T47D (cell line): Measurements from ENCODE around the gene ITPK1.
"Not testable (repeated sequence)": the region's sequence is repeated elsewhere in the genome, so short reads cannot be mapped to it uniquely, and the experiment has no call there.

Experiments
- DNase-seq, 2 experiments: peaks; one replicate each; pipeline versions ENCODE4 v3.0.0 to v3.0.0-alpha.2; 2011 to 2012; ENCODE audit warnings: low read depth in 1 of 2, low spot score in 1 of 2
- JUND ChIP-seq: IDR thresholded peaks from 2 replicates; pipeline ENCODE4 v1.6.1; 2012; ENCODE audit warnings: low read depth
- in situ Hi-C: cut with HindIII; loops from 2 replicates; pipeline ENCODE4 v1.10.0; 2016; ENCODE audit warnings: low sequenced_read_pairs, low pct_unique_long_range_greater_than_20kb

The ITPK1 gene

GRCh38 chr14:93120517-93120916, 4.8 kb upstream of the ITPK1 start:
- DNase-seq: no peak
- in situ Hi-C loops: no loop called here
- TF ChIP-seq JUND: no peak

GRCh38 chr14:93116676-93117200, 1.0 kb upstream of the ITPK1 start:
- in situ Hi-C loops: no loop called here
- no peak for TF ChIP-seq JUND
- no peak for DNase-seq

GRCh38 chr14:93115069-93115820, 480 bp downstream of the ITPK1 start:
- in situ Hi-C loops: no loop called here
- peak; percentile 89 to 94 for DNase-seq
- no peak for TF ChIP-seq JUND

- no peak for DNase-seq
- in situ Hi-C loops: no loop called here
- no peak for TF ChIP-seq JUND
Measured at GRCh38 chr14:93114713-93115068, 1.0 kb downstream of the ITPK1 start.

- in situ Hi-C loops: no loop called here
- TF ChIP-seq JUND: no peak
- no peak for DNase-seq
Measured at GRCh38 chr14:93114068-93114710, 1.5 kb downstream of the ITPK1 start.

GRCh38 chr14:93113678-93114067, 2.1 kb downstream of the ITPK1 start:
- DNase-seq: no peak
- no peak for TF ChIP-seq JUND
- in situ Hi-C loops: no loop called here

GRCh38 chr14:93112891-93113677, 2.6 kb downstream of the ITPK1 start:
- in situ Hi-C loops: no loop called here
- TF ChIP-seq JUND: no peak
- peak; percentile 76 to 92 for DNase-seq

GRCh38 chr14:93111541-93111940, 4.2 kb downstream of the ITPK1 start:
- in situ Hi-C loops, DNase-seq: not testable (repeated sequence)

GRCh38 chr14:93110856-93111419, 4.8 kb downstream of the ITPK1 start:
- in situ Hi-C loops: no loop called here
- DNase-seq: peak in 1 of 2 experiments; percentile 50
- TF ChIP-seq JUND: no peak

- DNase-seq: no peak
- in situ Hi-C loops: no loop called here
- no peak for TF ChIP-seq JUND
Measured at GRCh38 chr14:93109572-93110481, 5.9 kb downstream of the ITPK1 start.

- DNase-seq: no peak
- TF ChIP-seq JUND: no peak
- in situ Hi-C loops: no loop called here
Measured at GRCh38 chr14:93108105-93108504, 7.6 kb downstream of the ITPK1 start.

GRCh38 chr14:93107453-93107852, 8.3 kb downstream of the ITPK1 start:
- no peak for DNase-seq
- TF ChIP-seq JUND: no peak
- in situ Hi-C loops: no loop called here
